Measurements from ENCODE around the gene ATP1A1.

Gene ATP1A1

GRCh38 chr1:116382857-116383483 is 9.9 kb downstream of the ATP1A1 start:
- TF ChIP-seq CTCF (IDR thresholded peaks at IDR 0.05; ENCODE audit: low read depth, low read length): no peak
- Histone ChIP-seq H3K27ac (no peak overlapping the region), H3K9me3 (ENCODE audit: severe bottlenecking) (no peaks in the 10 kb centered on the region), H3K4me3 (ENCODE audit: low read depth, low read length) (no peak overlapping the region), H3K36me3 (peaks cover 41% of the 10 kb centered on the region), H3K27me3 (ENCODE audit: insufficient read depth, low read depth, severe bottlenecking) (no peaks in the 10 kb centered on the region)
- no peak for DNase-seq

- no peak overlapping the region for H3K4me3 ChIP-seq (ENCODE audit: low read depth, low read length)
- TF ChIP-seq CTCF (IDR thresholded peaks at IDR 0.05; ENCODE audit: low read depth, low read length): no peak
- H3K36me3 ChIP-seq: peaks cover 70% of the 10 kb centered on the region
- H3K27ac ChIP-seq: no peak overlapping the region
- DNase-seq: no peak
- H3K27me3 ChIP-seq (ENCODE audit: insufficient read depth, low read depth, severe bottlenecking): no peaks in the 10 kb centered on the region
- H3K9me3 ChIP-seq (ENCODE audit: severe bottlenecking): no peaks in the 10 kb centered on the region
Observed at GRCh38 chr1:116386042-116386441, 13.0 kb downstream of the ATP1A1 start.

GRCh38 chr1:116387551-116387950 is 14.5 kb downstream of the ATP1A1 start:
- Histone ChIP-seq H3K4me3 (ENCODE audit: low read depth, low read length) (no peak overlapping the region), H3K27me3 (ENCODE audit: insufficient read depth, low read depth, severe bottlenecking) (no peaks in the 10 kb centered on the region), H3K9me3 (ENCODE audit: severe bottlenecking) (no peaks in the 10 kb centered on the region), H3K27ac (no peak overlapping the region), H3K36me3 (peaks cover 85% of the 10 kb centered on the region)
- no peak for DNase-seq
- TF ChIP-seq CTCF (IDR thresholded peaks at IDR 0.05; ENCODE audit: low read depth, low read length): no peak

GRCh38 chr1:116388122-116388521 is 15.1 kb downstream of the ATP1A1 start:
- Histone ChIP-seq H3K36me3 (peaks cover 91% of the 10 kb centered on the region), H3K4me3 (ENCODE audit: low read depth, low read length) (no peak overlapping the region), H3K27me3 (ENCODE audit: insufficient read depth, low read depth, severe bottlenecking) (no peaks in the 10 kb centered on the region), H3K27ac (no peak overlapping the region), H3K9me3 (ENCODE audit: severe bottlenecking) (no peaks in the 10 kb centered on the region)
- no peak for DNase-seq
- no peak for TF ChIP-seq CTCF (IDR thresholded peaks at IDR 0.05; ENCODE audit: low read depth, low read length)

GRCh38 chr1:116389013-116389412 is 16.0 kb downstream of the ATP1A1 start:
- TF ChIP-seq CTCF (IDR thresholded peaks at IDR 0.05; ENCODE audit: low read depth, low read length): no peak
- H3K27me3 ChIP-seq (ENCODE audit: insufficient read depth, low read depth, severe bottlenecking): no peaks in the 10 kb centered on the region
- H3K27ac ChIP-seq: no peak overlapping the region
- H3K9me3 ChIP-seq (ENCODE audit: severe bottlenecking): no peaks in the 10 kb centered on the region
- no peak overlapping the region for H3K4me3 ChIP-seq (ENCODE audit: low read depth, low read length)
- DNase-seq: no peak
- peaks cover 95% of the 10 kb centered on the region for H3K36me3 ChIP-seq

- no peak for DNase-seq
- no peaks in the 10 kb centered on the region for H3K27me3 ChIP-seq (ENCODE audit: insufficient read depth, low read depth, severe bottlenecking)
- no peak for TF ChIP-seq CTCF (IDR thresholded peaks at IDR 0.05; ENCODE audit: low read depth, low read length)
- no peaks in the 10 kb centered on the region for H3K9me3 ChIP-seq (ENCODE audit: severe bottlenecking)
- H3K27ac ChIP-seq: no peak overlapping the region
- no peak overlapping the region for H3K4me3 ChIP-seq (ENCODE audit: low read depth, low read length)
- peaks cover 94% of the 10 kb centered on the region for H3K36me3 ChIP-seq
Observed at GRCh38 chr1:116389686-116390085, 16.6 kb downstream of the ATP1A1 start.

All from WERI-Rb-1 (cell line).